Erythroblast (primary cell): Measurements from ENCODE around the gene PCDHA1.

ENCODE experiments used
- GATA1 ChIP-seq: IDR thresholded peaks from 2 replicates; pipeline ENCODE4 v1.6.1; 2011; ENCODE audit warnings: low read depth, mild to moderate bottlenecking, control low read depth, low read length, moderate library complexity
- POLR2A ChIP-seq: IDR thresholded peaks from 2 replicates; pipeline ENCODE4 v1.6.1; 2011; ENCODE audit warnings: mild to moderate bottlenecking, low read length

GRCh38 chr5:140923601-140924000 is 137.7 kb downstream of the PCDHA1 start:
- TF ChIP-seq POLR2A (no peak), GATA1 (no peak)
